ENCODE data around the gene CADPS2. TPM values are rescaled to one million over a fixed set of nuclear protein-coding genes. Genes with fewer than 3 reads are reported as not detected.

CADPS2 gene
- total RNA-seq, 2 experiments from 2014 or later: not detected

DNA sequence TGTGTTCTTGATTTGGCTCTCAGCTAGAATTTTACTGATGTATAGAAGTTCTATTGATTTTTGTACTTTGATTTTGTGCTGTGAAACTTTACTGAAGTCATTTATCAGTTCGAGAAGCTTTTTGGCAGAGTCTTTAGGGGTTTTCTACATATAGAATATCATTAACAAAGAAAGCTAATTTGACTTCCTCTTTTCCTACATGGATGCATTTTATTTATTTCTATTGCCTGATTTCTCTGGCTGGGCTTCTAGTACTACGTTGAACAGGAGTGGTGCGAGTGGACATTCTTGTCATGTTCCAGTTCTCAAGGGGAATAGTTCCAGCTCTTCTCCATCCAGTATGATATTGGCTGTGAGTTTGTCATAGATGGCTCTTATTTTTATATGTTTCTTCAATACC is 252.8 kb downstream of the CADPS2 start:
- Mint-ChIP-seq H3K27me3 (no peaks in the 10 kb centered on the region), H3K4me3 (no peak overlapping the region), H3K27ac (no peak overlapping the region), H3K4me1 (ENCODE audit: low read depth) (no peaks in the 10 kb centered on the region), H3K9me3 (peaks cover 10% of the 10 kb centered on the region), H3K36me3 (ENCODE audit: low read depth) (no peaks in the 10 kb centered on the region)
- Histone ChIP-seq H3K27ac (ENCODE audit: low read depth in 1 of 2, low read length in 2 of 2) (no peak overlapping the region), H3K27me3 (ENCODE audit: control insufficient read depth in 1 of 2, insufficient read depth in 2 of 2, low read length in 2 of 2) (no peaks in the 10 kb centered on the region), H3K9me3 (ENCODE audit: control insufficient read depth in 1 of 2, insufficient read depth in 1 of 2, low read length in 2 of 2) (peaks cover 0 to 11% of the 10 kb centered on the region in 2 experiments), H3K4me3 (ENCODE audit: low read length) (no peak overlapping the region), H3K4me1 (ENCODE audit: insufficient read depth, low read length) (no peaks in the 10 kb centered on the region), H3K36me3 (ENCODE audit: insufficient read depth, low read length) (no peaks in the 10 kb centered on the region)
- ChIA-PET POLR2A (no interaction called here), CTCF (no interaction called here)
- ATAC-seq (ENCODE audit: poor library complexity) (no peak), DNase-seq (no peak)
- intact Hi-C loops (cut with DNase I, micrococcal nuclease): no loop called here
- TF ChIP-seq, protein P1, sequence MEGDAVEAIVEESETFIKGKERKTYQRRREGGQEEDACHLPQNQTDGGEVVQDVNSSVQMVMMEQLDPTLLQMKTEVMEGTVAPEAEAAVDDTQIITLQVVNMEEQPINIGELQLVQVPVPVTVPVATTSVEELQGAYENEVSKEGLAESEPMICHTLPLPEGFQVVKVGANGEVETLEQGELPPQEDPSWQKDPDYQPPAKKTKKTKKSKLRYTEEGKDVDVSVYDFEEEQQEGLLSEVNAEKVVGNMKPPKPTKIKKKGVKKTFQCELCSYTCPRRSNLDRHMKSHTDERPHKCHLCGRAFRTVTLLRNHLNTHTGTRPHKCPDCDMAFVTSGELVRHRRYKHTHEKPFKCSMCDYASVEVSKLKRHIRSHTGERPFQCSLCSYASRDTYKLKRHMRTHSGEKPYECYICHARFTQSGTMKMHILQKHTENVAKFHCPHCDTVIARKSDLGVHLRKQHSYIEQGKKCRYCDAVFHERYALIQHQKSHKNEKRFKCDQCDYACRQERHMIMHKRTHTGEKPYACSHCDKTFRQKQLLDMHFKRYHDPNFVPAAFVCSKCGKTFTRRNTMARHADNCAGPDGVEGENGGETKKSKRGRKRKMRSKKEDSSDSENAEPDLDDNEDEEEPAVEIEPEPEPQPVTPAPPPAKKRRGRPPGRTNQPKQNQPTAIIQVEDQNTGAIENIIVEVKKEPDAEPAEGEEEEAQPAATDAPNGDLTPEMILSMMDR (IDR thresholded peaks at IDR 0.05): no peak

DNA sequence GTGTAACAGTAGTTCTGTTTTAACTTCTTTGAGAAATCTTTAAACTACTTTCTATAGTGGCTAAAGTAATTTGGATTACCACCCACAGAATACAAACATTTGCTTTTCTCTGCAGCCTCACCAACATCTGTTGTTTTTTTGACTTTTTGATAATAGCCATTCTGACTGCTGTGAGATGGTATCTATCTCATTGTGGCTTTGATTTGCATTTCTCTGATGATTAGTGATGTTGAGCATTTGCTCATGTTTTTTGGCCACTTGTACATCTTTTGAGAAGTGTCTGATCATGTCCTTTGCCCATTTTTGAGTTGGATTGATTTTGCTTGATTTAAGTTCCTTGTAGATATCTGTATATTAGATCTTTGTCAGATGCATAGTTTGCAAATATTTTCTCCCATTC is 254.0 kb downstream of the CADPS2 start:
- H3K4me3 Mint-ChIP-seq: no peak overlapping the region
- DNase-seq (no peak), ATAC-seq (ENCODE audit: poor library complexity) (no peak)
- no peak overlapping the region for H3K27ac Mint-ChIP-seq
- intact Hi-C loops (cut with DNase I, micrococcal nuclease): no loop called here
- H3K27me3 Mint-ChIP-seq: no peaks in the 10 kb centered on the region
- POLR2A ChIA-PET: no interaction called here
- Histone ChIP-seq H3K4me1 (ENCODE audit: insufficient read depth, low read length) (no peaks in the 10 kb centered on the region), H3K9me3 (ENCODE audit: control insufficient read depth in 1 of 2, insufficient read depth in 1 of 2, low read length in 2 of 2) (peaks cover 0 to 4% of the 10 kb centered on the region in 2 experiments), H3K27me3 (ENCODE audit: control insufficient read depth in 1 of 2, insufficient read depth in 2 of 2, low read length in 2 of 2) (no peaks in the 10 kb centered on the region), H3K36me3 (ENCODE audit: insufficient read depth, low read length) (no peaks in the 10 kb centered on the region), H3K4me3 (ENCODE audit: low read length) (no peak overlapping the region), H3K27ac (ENCODE audit: low read depth in 1 of 2, low read length in 2 of 2) (no peak overlapping the region)
- peaks cover 10% of the 10 kb centered on the region for H3K9me3 Mint-ChIP-seq
- H3K4me1 Mint-ChIP-seq (ENCODE audit: low read depth): no peaks in the 10 kb centered on the region
- TF ChIP-seq, protein P1 (IDR thresholded peaks at IDR 0.05): no peak
- H3K36me3 Mint-ChIP-seq (ENCODE audit: low read depth): no peaks in the 10 kb centered on the region
- CTCF ChIA-PET: no interaction called here

DNA sequence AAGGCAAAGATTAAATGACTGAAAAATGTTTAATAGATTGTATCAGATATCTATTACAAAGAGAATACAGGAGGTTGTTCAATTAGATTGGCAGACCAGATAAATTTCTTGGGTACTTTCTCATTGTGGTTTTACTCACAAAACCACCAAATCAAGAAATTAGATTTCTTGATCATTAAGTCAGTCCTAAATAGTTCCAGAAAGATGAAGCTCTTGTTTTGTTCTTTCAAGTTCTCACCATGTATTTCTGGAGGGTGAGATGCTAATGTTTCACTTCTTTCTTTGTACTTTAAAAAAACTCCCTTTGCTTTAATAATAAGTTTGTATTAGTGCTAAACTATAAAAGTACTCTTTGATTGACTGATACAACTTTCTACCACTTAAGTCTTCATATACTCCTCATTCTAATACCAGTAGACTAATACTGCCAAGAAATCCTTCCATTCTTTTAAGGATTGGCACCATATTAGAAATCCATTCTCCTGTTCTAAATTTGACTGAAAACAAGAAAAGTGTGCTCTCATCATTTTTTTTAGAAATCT is 256.8 kb downstream of the CADPS2 start:
- TF ChIP-seq, protein P1 (IDR thresholded peaks at IDR 0.05): no peak
- no peaks in the 10 kb centered on the region for H3K4me1 ChIP-seq (ENCODE audit: insufficient read depth, low read length)
- POLR2A ChIA-PET: no interaction called here
- Mint-ChIP-seq H3K27ac (no peak overlapping the region), H3K36me3 (ENCODE audit: low read depth) (no peaks in the 10 kb centered on the region), H3K9me3 (peaks cover 5% of the 10 kb centered on the region), H3K4me1 (ENCODE audit: low read depth) (no peaks in the 10 kb centered on the region), H3K4me3 (no peak overlapping the region), H3K27me3 (no peaks in the 10 kb centered on the region)
- ATAC-seq (ENCODE audit: poor library complexity) (no peak), DNase-seq (no peak)
- no peaks in the 10 kb centered on the region for H3K27me3 ChIP-seq (ENCODE audit: control insufficient read depth in 1 of 2, insufficient read depth in 2 of 2, low read length in 2 of 2)
- no peak overlapping the region for H3K4me3 ChIP-seq (ENCODE audit: low read length)
- H3K27ac ChIP-seq (ENCODE audit: low read depth in 1 of 2, low read length in 2 of 2): no peak overlapping the region
- H3K9me3 ChIP-seq (ENCODE audit: control insufficient read depth in 1 of 2, insufficient read depth in 1 of 2, low read length in 2 of 2): no peaks in the 10 kb centered on the region
- H3K36me3 ChIP-seq (ENCODE audit: insufficient read depth, low read length): no peaks in the 10 kb centered on the region
- intact Hi-C loops (cut with DNase I, micrococcal nuclease): loop anchor here in 1 of 2 experiments (2.0 kb wide), 1 partner anchor 35 kb away; no protein-coding TSS in a partner anchor
- CTCF ChIA-PET: no interaction called here

Measured in CD4-positive, alpha-beta T cell (primary cell).